Memory B cell (primary cell): ENCODE results near the gene FRS3.

Source experiments
- ATAC-seq: fragments of 150-1000 bp; cut with Tn5 transposase; 2 replicates; pipeline ENCODE4 v1.10.0; 2021; ENCODE audit warnings: low read depth, mild to moderate bottlenecking, moderate library complexity
- DNase-seq, 2 donors: peaks; one replicate each; pipeline ENCODE4 v3.0.0; 2022; ENCODE audit warnings: low spot score in 2 of 2
- H3K27ac Mint-ChIP-seq: one replicate; pipeline ENCODE4 v1.8.0; 2022; ENCODE audit warnings: mild to moderate bottlenecking, moderate library complexity, mixed read lengths
- H3K27me3 Mint-ChIP-seq: one replicate; pipeline ENCODE4 v1.8.0; 2022; ENCODE audit warnings: mixed read lengths
- H3K36me3 Mint-ChIP-seq: one replicate; pipeline ENCODE4 v1.8.0; 2022; ENCODE audit warnings: mild to moderate bottlenecking, mixed read lengths
- H3K4me1 Mint-ChIP-seq: one replicate; pipeline ENCODE4 v1.8.0; 2022; ENCODE audit warnings: mixed read lengths
- H3K4me3 Mint-ChIP-seq: one replicate; pipeline ENCODE4 v1.8.0; 2022; ENCODE audit warnings: mild to moderate bottlenecking, moderate library complexity, mixed read lengths
- H3K9me3 Mint-ChIP-seq: one replicate; pipeline ENCODE4 v1.8.0; 2022; ENCODE audit warnings: mixed read lengths

Gene FRS3

DNA sequence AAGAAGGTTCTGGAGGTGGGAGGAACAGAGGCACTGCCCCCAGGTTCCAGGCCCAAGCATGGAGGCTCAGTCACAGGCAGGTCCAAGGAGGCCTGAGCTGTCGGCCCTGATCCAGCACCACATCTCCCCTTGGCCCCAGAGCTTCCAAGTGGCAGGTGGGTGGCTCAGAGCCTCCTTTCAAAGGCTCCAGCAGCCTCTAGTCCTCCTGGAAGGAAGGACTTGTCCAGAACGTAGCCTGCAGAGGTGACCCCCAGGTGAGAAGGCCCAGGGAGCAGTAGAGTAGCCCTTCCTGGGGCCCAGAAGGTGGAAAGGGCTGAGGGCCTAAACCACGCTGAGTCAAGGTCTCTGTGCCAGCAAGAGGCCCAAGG is 52.0 kb downstream of the FRS3 start:
- no peaks in the 10 kb centered on the region for H3K27me3 Mint-ChIP-seq
- H3K4me1 Mint-ChIP-seq = peaks cover 65% of the 10 kb centered on the region
- DNase-seq = no peak
- H3K27ac Mint-ChIP-seq = peak overlapping the region; percentile 81
- no peaks in the 10 kb centered on the region for H3K9me3 Mint-ChIP-seq
- H3K36me3 Mint-ChIP-seq = peaks cover 13% of the 10 kb centered on the region
- peak overlapping the region; percentile 75 for H3K4me3 Mint-ChIP-seq
- no peak for ATAC-seq

DNA sequence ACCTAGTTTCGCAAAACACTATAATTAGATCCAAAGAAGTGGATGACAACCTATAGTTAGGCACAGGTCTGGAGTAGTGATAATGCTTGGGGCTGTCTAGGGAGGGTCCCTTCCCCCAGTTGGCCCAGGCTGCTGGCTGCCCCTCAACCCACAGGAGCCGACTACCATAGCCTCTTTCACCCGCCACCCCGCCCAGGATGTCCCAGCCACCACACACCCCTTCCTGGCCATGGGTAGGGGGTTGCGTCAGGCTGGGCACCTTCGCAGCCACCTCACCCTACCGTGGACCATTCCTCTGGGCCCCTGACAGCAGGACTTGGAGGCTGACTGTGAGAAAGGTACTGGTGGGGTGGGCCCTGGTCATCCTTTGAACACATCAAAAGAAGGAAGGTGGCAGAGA is 52.8 kb downstream of the FRS3 start:
- Mint-ChIP-seq H3K4me3 (peak overlapping the region; percentile 75), H3K36me3 (peaks cover 11% of the 10 kb centered on the region), H3K9me3 (no peaks in the 10 kb centered on the region), H3K27ac (peak overlapping the region; percentile 81), H3K27me3 (no peaks in the 10 kb centered on the region), H3K4me1 (peaks cover 67% of the 10 kb centered on the region)
- ATAC-seq (no peak), DNase-seq (no peak)

DNA sequence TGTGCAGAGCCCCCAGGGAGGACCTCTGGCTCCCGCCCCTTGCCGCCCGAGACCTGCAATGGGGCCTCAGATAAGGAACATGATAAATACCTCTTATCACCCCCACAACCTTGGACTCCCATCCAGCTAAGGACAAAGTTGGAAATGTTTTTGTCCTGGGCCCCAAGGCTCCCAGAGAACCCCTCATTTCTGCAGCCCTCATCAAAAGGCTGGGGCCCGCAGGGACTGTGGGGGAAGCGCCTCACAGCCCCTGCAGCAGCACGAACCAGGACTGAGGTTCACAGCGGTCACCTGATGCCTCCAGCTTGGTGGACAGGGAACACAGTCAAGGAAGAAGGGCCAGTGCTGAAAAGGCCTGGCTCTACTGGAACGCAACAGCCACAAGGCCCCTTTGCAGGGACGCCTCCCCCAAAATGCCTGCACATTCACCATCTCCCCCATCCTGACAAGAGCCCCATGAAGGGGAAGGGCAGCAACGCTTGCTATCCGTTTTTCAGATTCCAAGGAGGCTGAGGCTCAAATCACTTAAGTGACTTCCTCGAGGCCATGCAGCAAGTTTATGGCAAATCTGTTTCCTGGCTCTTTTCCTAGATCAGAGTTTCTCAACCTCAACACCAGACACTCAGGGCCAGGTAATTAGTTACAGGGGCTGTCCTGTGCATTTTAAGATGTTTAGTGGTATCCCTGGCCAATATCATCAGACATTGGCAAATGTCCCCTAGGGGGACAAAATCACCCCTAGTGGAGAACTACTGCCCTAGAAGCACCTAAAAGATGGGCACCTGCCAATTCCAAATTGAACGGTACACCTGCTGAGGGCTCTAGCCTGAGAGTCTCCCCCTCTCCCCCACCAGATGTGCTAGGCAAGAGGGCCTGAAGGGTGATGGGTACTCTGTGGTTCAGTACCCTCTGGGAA is 54.9 kb downstream of the FRS3 start:
- DNase-seq = no peak
- peak overlapping the region; percentile 92 for H3K27ac Mint-ChIP-seq
- H3K9me3 Mint-ChIP-seq = no peaks in the 10 kb centered on the region
- H3K4me3 Mint-ChIP-seq = peak overlapping the region; percentile 94
- H3K36me3 Mint-ChIP-seq = peaks cover 10% of the 10 kb centered on the region
- no peaks in the 10 kb centered on the region for H3K27me3 Mint-ChIP-seq
- H3K4me1 Mint-ChIP-seq = peaks cover 78% of the 10 kb centered on the region
- no peak for ATAC-seq

DNA sequence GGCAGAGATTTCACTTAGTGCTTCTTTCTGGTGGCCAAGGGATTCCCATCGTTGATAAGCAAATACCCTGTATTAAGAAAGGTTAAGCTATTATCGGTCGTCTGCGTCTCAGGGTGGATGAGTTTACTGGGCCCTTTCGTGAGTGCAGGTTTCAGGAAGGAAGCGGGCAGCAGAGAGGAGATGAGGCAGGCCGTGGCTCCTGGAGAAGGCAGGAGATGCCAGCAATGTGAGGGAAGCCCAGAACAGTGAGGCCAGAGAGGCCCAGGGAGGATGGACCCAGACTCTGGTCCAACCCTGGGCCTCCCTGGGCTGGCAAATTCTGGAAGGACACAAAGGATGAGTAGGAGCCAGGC is 55.5 kb downstream of the FRS3 start:
- Mint-ChIP-seq H3K9me3 (no peaks in the 10 kb centered on the region), H3K36me3 (peaks cover 13% of the 10 kb centered on the region), H3K27me3 (no peaks in the 10 kb centered on the region), H3K27ac (peak overlapping the region; percentile 92), H3K4me1 (peaks cover 78% of the 10 kb centered on the region), H3K4me3 (peak overlapping the region; percentile 94)
- ATAC-seq = no peak
- no peak for DNase-seq

DNA sequence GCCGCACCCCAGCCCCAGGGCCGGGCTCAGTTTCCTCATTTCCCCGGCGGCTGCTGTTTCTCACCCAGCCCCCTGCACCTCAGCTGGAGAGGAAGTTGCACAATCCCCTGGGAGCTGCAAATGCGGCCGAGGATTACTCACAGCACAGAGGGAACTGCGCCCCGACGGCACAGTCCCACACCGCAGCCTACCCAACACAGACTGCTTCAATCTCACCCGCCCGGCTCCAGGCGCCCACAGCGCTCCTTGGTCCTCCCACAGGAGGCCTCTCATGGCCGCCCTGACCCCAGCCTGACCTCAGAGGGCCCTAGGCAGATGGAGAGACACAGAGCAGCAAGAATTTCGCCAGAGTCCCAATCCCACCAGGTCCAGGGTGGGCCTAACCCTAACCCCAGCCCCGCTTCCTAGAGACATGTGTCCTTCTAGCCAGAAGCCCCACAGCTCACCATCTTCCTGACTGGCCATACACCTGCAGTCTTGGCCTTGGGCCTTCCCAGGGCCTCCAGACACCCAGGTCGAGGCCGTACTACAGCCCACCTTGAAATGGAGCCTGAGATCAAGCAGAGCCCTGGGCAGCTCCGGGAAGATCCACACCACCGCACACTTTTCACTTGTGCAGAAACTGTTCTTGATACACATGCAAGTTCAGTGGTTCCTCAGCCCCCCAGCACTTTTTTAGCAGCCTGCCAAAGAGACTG is 56.0 kb downstream of the FRS3 start:
- peak overlapping the region; percentile 92 for H3K27ac Mint-ChIP-seq
- H3K9me3 Mint-ChIP-seq = no peaks in the 10 kb centered on the region
- ATAC-seq = peak; percentile 95
- H3K4me1 Mint-ChIP-seq = peaks cover 78% of the 10 kb centered on the region
- no peaks in the 10 kb centered on the region for H3K27me3 Mint-ChIP-seq
- peak overlapping the region; percentile 94 for H3K4me3 Mint-ChIP-seq
- DNase-seq = peak; percentile 68 to 80
- H3K36me3 Mint-ChIP-seq = peaks cover 13% of the 10 kb centered on the region

DNA sequence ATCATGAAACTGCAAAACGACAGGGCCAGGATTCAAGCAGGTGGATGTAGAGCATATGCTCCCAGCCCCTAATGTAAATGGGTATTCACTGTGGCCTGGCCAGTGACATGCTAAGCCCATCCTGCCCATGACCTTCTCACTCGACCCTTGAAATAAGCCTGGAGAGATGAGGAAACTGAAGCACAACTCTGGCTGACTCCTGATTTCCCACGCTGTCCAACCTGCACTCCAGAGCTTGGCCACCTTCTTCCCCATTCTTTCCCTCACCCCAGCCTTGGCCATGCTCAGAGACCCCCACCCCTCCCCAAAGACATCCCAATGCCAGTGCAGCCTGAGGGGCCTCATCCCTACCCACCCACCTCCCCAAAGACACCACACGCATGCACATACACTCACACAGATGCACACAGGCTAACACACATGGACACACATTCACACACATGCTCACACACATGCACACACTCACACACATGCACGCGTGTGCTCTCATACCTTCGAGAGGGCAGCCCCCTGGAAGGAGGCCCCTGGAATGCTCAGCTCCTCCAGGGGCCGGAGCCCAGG is 56.7 kb downstream of the FRS3 start:
- H3K27me3 Mint-ChIP-seq = no peaks in the 10 kb centered on the region
- peak overlapping the region; percentile 94 for H3K4me3 Mint-ChIP-seq
- peak overlapping the region; percentile 92 for H3K27ac Mint-ChIP-seq
- peaks cover 75% of the 10 kb centered on the region for H3K4me1 Mint-ChIP-seq
- no peaks in the 10 kb centered on the region for H3K9me3 Mint-ChIP-seq
- DNase-seq = no peak
- ATAC-seq = no peak
- peaks cover 13% of the 10 kb centered on the region for H3K36me3 Mint-ChIP-seq

DNA sequence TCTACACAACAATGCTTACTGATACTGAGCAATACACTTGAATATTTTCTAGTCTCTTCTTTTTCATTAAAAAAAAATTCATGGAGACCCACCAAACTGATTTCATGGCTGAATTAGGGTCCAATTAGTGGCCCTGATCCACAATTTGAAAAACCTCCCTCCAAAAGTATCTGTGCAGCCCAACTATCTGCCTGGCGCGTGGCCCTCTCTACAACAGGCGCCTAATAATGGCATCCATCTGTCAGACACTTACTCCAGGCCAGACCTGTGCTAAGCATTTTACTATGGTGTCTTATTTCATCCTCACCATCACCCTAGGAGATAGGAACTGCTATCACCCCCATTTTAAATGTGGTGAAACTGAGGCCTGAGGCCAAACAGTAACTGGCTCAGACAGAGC is 58.3 kb downstream of the FRS3 start:
- Mint-ChIP-seq H3K4me3 (peak overlapping the region; percentile 94), H3K36me3 (peaks cover 9% of the 10 kb centered on the region), H3K4me1 (peaks cover 80% of the 10 kb centered on the region), H3K27me3 (no peaks in the 10 kb centered on the region), H3K9me3 (no peaks in the 10 kb centered on the region), H3K27ac (peak overlapping the region; percentile 92)
- DNase-seq (no peak), ATAC-seq (no peak)

DNA sequence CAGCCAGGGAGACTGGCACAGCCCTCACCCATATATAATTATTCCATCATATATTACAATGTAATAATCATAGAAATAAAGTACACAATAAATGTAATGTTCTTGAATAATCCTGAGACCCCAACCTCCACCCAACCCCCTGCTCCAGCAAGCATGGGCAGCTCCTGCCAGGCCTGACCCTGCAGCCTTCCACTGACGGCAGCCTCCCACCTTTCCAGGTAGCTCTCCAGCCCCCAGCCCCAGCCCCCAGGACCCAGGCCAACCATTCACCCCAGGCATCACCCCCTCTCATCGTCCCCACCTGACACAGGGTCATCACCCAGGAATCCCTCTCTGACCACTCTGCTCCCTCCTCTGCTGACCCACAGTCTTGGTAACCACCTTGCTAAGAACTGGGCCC is 58.9 kb downstream of the FRS3 start:
- H3K27me3 Mint-ChIP-seq = no peaks in the 10 kb centered on the region
- peak overlapping the region; percentile 92 for H3K27ac Mint-ChIP-seq
- H3K4me1 Mint-ChIP-seq = peaks cover 82% of the 10 kb centered on the region
- H3K4me3 Mint-ChIP-seq = peak overlapping the region; percentile 94
- peaks cover 7% of the 10 kb centered on the region for H3K36me3 Mint-ChIP-seq
- DNase-seq (no peak), ATAC-seq (no peak)
- no peaks in the 10 kb centered on the region for H3K9me3 Mint-ChIP-seq

DNA sequence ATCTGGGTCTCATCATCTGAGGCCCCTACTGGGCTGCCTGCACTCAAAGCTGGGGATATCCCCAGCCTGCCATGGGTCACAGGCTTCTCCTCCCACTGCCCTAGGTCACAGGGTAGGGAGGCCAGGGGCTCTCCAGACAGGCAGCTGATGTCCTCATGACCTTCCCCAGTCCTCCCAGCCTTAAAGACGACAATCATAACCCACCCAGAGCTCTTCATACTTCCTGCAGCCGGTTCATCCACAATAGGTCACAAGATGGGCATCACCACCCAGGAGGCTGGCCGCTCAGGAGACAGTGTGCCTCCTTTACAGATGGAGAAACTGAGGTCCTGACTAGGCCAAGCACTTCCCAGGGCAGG is 59.5 kb downstream of the FRS3 start:
- no peaks in the 10 kb centered on the region for H3K27me3 Mint-ChIP-seq
- no peaks in the 10 kb centered on the region for H3K9me3 Mint-ChIP-seq
- H3K4me3 Mint-ChIP-seq = peak overlapping the region; percentile 78
- peak; percentile 10 for ATAC-seq
- peak overlapping the region; percentile 92 for H3K27ac Mint-ChIP-seq
- DNase-seq = no peak
- peaks cover 7% of the 10 kb centered on the region for H3K36me3 Mint-ChIP-seq
- peaks cover 79% of the 10 kb centered on the region for H3K4me1 Mint-ChIP-seq
